ENCODE results near the gene RIPK3.

DNA sequence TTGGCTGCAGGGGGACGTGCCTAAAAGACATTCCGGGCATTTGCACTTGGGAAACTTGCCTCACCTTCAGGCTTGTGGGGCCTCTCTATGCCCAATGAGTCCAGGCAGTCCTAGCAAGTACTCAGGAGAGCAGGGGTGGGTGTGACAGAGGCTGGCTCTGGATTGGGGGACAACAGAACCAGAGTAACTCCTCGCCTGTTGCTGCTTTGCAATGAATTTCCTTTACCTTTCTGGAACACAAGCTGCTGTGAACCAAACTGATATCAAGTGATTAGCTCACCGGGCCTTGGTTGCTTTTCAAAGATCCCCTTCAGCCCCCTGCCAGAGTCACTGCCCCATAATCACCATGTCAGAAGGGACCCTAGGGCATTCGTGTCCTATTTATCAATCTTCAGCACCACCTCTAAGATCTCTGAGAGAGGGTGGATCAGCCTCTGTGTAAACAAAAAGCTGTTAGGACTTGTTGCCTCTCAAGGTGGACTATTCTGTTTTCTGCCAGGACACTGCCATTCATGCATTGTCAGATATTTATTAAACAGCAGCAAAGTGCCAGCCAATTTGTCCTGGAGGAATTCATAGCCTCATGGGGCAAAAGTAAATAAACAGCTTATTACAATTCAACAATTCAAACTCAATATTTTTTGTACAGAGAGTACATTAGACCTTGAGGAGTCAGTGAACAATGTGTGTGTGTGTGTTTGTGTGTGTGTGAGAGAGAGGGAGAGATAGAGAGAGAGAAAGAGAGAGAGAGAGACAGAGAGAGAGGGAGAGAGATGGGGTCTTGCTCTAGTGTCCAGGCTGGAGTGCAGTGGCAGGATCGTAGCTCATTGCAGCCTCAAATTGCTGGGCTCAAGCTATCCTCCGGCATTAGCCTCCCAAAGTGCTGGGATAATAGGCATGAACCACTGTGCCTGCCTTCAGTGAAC is 39.5 kb upstream of the RIPK3 start:
- TF ChIP-seq, protein P1, sequence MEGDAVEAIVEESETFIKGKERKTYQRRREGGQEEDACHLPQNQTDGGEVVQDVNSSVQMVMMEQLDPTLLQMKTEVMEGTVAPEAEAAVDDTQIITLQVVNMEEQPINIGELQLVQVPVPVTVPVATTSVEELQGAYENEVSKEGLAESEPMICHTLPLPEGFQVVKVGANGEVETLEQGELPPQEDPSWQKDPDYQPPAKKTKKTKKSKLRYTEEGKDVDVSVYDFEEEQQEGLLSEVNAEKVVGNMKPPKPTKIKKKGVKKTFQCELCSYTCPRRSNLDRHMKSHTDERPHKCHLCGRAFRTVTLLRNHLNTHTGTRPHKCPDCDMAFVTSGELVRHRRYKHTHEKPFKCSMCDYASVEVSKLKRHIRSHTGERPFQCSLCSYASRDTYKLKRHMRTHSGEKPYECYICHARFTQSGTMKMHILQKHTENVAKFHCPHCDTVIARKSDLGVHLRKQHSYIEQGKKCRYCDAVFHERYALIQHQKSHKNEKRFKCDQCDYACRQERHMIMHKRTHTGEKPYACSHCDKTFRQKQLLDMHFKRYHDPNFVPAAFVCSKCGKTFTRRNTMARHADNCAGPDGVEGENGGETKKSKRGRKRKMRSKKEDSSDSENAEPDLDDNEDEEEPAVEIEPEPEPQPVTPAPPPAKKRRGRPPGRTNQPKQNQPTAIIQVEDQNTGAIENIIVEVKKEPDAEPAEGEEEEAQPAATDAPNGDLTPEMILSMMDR (IDR thresholded peaks at IDR 0.05; ENCODE audit: poor library complexity): no peak
- TF ChIP-seq EZH2 (IDR thresholded peaks at IDR 0.05; ENCODE audit: borderline replicate concordance): no peak
- no peak for TF ChIP-seq EZH2phosphoT487 (IDR thresholded peaks at IDR 0.05; ENCODE audit: low read depth, severe bottlenecking, unreplicated experiment)
